ENCODE results near the gene GJB2.

Gene GJB2

GRCh38 chr13:20192836-20193161 lies at the start of gene GJB2:
TSS of gene GJB2 (minus strand) at chr13:20192938. CDS start at chr13:20189581, 3,357 bp downstream.
- H3K4me1 ChIP-seq = no peaks in the 10 kb centered on the region
- H3K9ac ChIP-seq = no peak within 1 kb of the TSS
- H3K4me2 ChIP-seq (ENCODE audit: low read length) = peak within 1 kb of the TSS; percentile 81
- no peaks in the 10 kb centered on the region for H3K79me2 ChIP-seq
- no peaks in the 10 kb centered on the region for H3K27me3 ChIP-seq (ENCODE audit: control insufficient read depth, insufficient read depth, low read length)
- TF ChIP-seq CTCF (IDR thresholded peaks at IDR 0.05) = no peak
- H3K36me3 ChIP-seq (ENCODE audit: control insufficient read depth, insufficient read depth, low read length) = no peaks in the 10 kb centered on the region
- peak within 1 kb of the TSS; percentile 68 for H2AFZ ChIP-seq
- no peaks in the 10 kb centered on the region for H3K9me3 ChIP-seq (ENCODE audit: control insufficient read depth, low read length)
- H3K4me3 ChIP-seq (ENCODE audit: low read depth, low read length) = peak within 1 kb of the TSS; percentile 43
- no peak within 1 kb of the TSS for H3K27ac ChIP-seq

GRCh38 chr13:20241593-20241992 lies 48.9 kb upstream of the GJB2 start:
- no peak overlapping the region for H3K27ac ChIP-seq
- no peak overlapping the region for H3K4me3 ChIP-seq (ENCODE audit: low read depth, low read length)
- H3K36me3 ChIP-seq (ENCODE audit: control insufficient read depth, insufficient read depth, low read length) = no peaks in the 10 kb centered on the region
- no peak overlapping the region for H2AFZ ChIP-seq
- no peak overlapping the region for H3K4me2 ChIP-seq (ENCODE audit: low read length)
- H3K9me3 ChIP-seq (ENCODE audit: control insufficient read depth, low read length) = no peaks in the 10 kb centered on the region
- no peaks in the 10 kb centered on the region for H3K79me2 ChIP-seq
- no peak overlapping the region for H3K9ac ChIP-seq
- no peak for TF ChIP-seq CTCF (IDR thresholded peaks at IDR 0.05)
- H3K4me1 ChIP-seq = no peaks in the 10 kb centered on the region
- no peaks in the 10 kb centered on the region for H3K27me3 ChIP-seq (ENCODE audit: control insufficient read depth, insufficient read depth, low read length)

- Histone ChIP-seq H3K79me2 (no peaks in the 10 kb centered on the region), H3K27me3 (ENCODE audit: control insufficient read depth, insufficient read depth, low read length) (no peaks in the 10 kb centered on the region), H2AFZ (no peak overlapping the region), H3K9ac (no peak overlapping the region), H3K36me3 (ENCODE audit: control insufficient read depth, insufficient read depth, low read length) (no peaks in the 10 kb centered on the region), H3K4me1 (no peaks in the 10 kb centered on the region), H3K9me3 (ENCODE audit: control insufficient read depth, low read length) (no peaks in the 10 kb centered on the region), H3K27ac (no peak overlapping the region), H3K4me2 (ENCODE audit: low read length) (no peak overlapping the region), H3K4me3 (ENCODE audit: low read depth, low read length) (no peak overlapping the region)
- no peak for TF ChIP-seq CTCF (IDR thresholded peaks at IDR 0.05)
Observed at GRCh38 chr13:20239748-20240147, 47.0 kb upstream of the GJB2 start.

- H3K4me2 ChIP-seq (ENCODE audit: low read length) = peak overlapping the region; percentile 69
- H3K9me3 ChIP-seq (ENCODE audit: control insufficient read depth, low read length) = no peaks in the 10 kb centered on the region
- peaks cover 4% of the 10 kb centered on the region for H3K27me3 ChIP-seq (ENCODE audit: control insufficient read depth, insufficient read depth, low read length)
- no peak overlapping the region for H3K4me3 ChIP-seq (ENCODE audit: low read depth, low read length)
- no peaks in the 10 kb centered on the region for H3K79me2 ChIP-seq
- no peak overlapping the region for H3K27ac ChIP-seq
- no peaks in the 10 kb centered on the region for H3K4me1 ChIP-seq
- H2AFZ ChIP-seq = no peak overlapping the region
- no peaks in the 10 kb centered on the region for H3K36me3 ChIP-seq (ENCODE audit: control insufficient read depth, insufficient read depth, low read length)
- no peak for TF ChIP-seq CTCF (IDR thresholded peaks at IDR 0.05)
- no peak overlapping the region for H3K9ac ChIP-seq
Observed at GRCh38 chr13:20232556-20233277, 40.0 kb upstream of the GJB2 start.

Data from parathyroid adenoma (tissue), 2 donors.